GM12878 (cell line): Measurements from ENCODE around the gene AHCYL2. TPM values are rescaled to one million over a fixed set of nuclear protein-coding genes. Genes with fewer than 3 reads are reported as not detected.

ENCODE experiments used
- ATAC-seq: fragments of 200-7000 bp; cut with Tn5 transposase; 3 replicates; pipeline ENCODE4 v1.9.1; 2020; ENCODE audit warnings: mild to moderate bottlenecking, moderate library complexity
- BruUV-seq: library from RNA; stranded (reverse); fragments of 400-500 nt; replicated peaks from 2 replicates; lab custom pipeline; 2021; lab: Mats Ljungman, UMichigan
- CTCF ChIA-PET: fragments of 300-600 bp; sonication (Branson Sonifier 250); formaldehyde crosslinking; extraction: SDS; loops from one replicate; lab custom pipeline; 2021; ENCODE audit warnings: inconsistent platforms; lab: Yijun Ruan, JAX
- POLR2A ChIA-PET: fragments of 350-600 bp; formaldehyde crosslinking; extraction: SDS; loops from one replicate; lab custom pipeline; 2021; ENCODE audit warnings: inconsistent platforms; lab: Charles Lee
- RAD21 ChIA-PET: fragments of 300-600 bp; sonication (Branson Sonifier 250); formaldehyde crosslinking; loops from one replicate; lab custom pipeline; 2023; ENCODE audit warnings: antibody characterized with exemption; ENCODE audit not compliant: unreplicated experiment; lab: Charles Lee
- SMC1A ChIA-PET: fragments of 300-600 bp; sonication (Branson Sonifier 250); formaldehyde crosslinking; loops from one replicate; lab custom pipeline; 2023; ENCODE audit not compliant: unreplicated experiment, uncharacterized antibody; lab: Charles Lee
- DNase-seq: peaks from one replicate; pipeline ENCODE4 v3.0.0-alpha.2; 2011; ENCODE audit warnings: low read depth, low spot score
- FAIRE-seq: peaks from 3 replicates; lab custom pipeline; 2011; peaks lifted over from hg19 to GRCh38; lab: Jason Lieb, UNC
- H2AFZ ChIP-seq: 2 replicates; pipeline ENCODE4 v1.6.0; 2011; ENCODE audit warnings: low read depth, low read length, control low read depth; ENCODE audit not compliant: control insufficient read depth
- H3K27ac ChIP-seq: 2 replicates; pipeline ENCODE4 v1.5.1; 2011; ENCODE audit warnings: control low read depth; ENCODE audit not compliant: control insufficient read depth, insufficient read depth
- H3K27me3 ChIP-seq, 2 experiments: replicated peaks in 1 of 2; 2 replicates each; pipeline versions ENCODE4 v1.6.0 to v1.6.1; 2011; ENCODE audit warnings: low read length in 1 of 2; ENCODE audit not compliant: control insufficient read depth in 2 of 2, insufficient read depth in 2 of 2
- H3K36me3 ChIP-seq, 2 experiments: 2 replicates each; pipeline ENCODE4 v1.5.1; 2011; ENCODE audit warnings: low read length in 1 of 2; ENCODE audit not compliant: control insufficient read depth in 2 of 2, insufficient read depth in 2 of 2
- H3K4me1 ChIP-seq: 2 replicates; pipeline ENCODE4 v1.6.1; 2011; ENCODE audit warnings: mild to moderate bottlenecking, low read length, moderate library complexity, mixed read lengths; ENCODE audit not compliant: control insufficient read depth, insufficient read depth
- H3K4me2 ChIP-seq: 2 replicates; pipeline ENCODE4 v1.6.0; 2011; ENCODE audit warnings: control low read depth; ENCODE audit not compliant: control insufficient read depth, insufficient read depth
- H3K4me3 ChIP-seq: fragments of 200-600 bp; sonication (generic); 2 replicates; pipeline ENCODE4 v1.5.1; 2016
- H3K79me2 ChIP-seq: 2 replicates; pipeline ENCODE4 v1.6.0; 2011; ENCODE audit warnings: low read length; ENCODE audit not compliant: control insufficient read depth, insufficient read depth
- H3K9ac ChIP-seq: 2 replicates; pipeline ENCODE4 v1.8.0; 2011; ENCODE audit warnings: low read length, control low read depth, mixed read lengths; ENCODE audit not compliant: control insufficient read depth, insufficient read depth
- H3K9me3 ChIP-seq: replicated peaks from 3 replicates; pipeline ENCODE4 v1.5.1; 2011; ENCODE audit warnings: mild to moderate bottlenecking, low read length; ENCODE audit not compliant: control insufficient read depth, insufficient read depth
- H4K20me1 ChIP-seq: 2 replicates; pipeline ENCODE4 v1.6.0; 2011; ENCODE audit not compliant: control insufficient read depth, insufficient read depth
- ASH2L ChIP-seq: fragments of 300-600, 200-600 bp; sonication (generic); IDR thresholded peaks from 2 replicates; pipeline ENCODE4 v1.6.1; 2017; ENCODE audit warnings: low read depth, mild to moderate bottlenecking, borderline replicate concordance
- BHLHE40 ChIP-seq, 2 experiments: fragments of 450-650 bp in 1 of 2; IDR thresholded peaks; 2 replicates each; pipeline ENCODE4 v1.6.1; 2011 to 2017; ENCODE audit warnings: low read depth in 2 of 2, borderline replicate concordance in 1 of 2, improper control_type of control experiment in 1 of 2, low read length in 1 of 2, mild to moderate bottlenecking in 1 of 2
- EED ChIP-seq: sonication (generic); IDR thresholded peaks from 2 replicates; pipeline ENCODE4 v1.6.1; 2016; ENCODE audit warnings: antibody characterized with exemption, low read depth
- FOS ChIP-seq: IDR thresholded peaks from 3 replicates; pipeline ENCODE4 v1.6.1; 2011; ENCODE audit warnings: borderline replicate concordance; ENCODE audit not compliant: insufficient read length; ENCODE audit errors: extremely low read depth
- GABPA ChIP-seq: IDR thresholded peaks from 2 replicates; pipeline ENCODE4 v1.6.1; 2014; ENCODE audit warnings: antibody characterized with exemption, low read depth, mild to moderate bottlenecking, inconsistent platforms
- IKZF1 ChIP-seq: fragments of 450-650 bp; conservative IDR thresholded peaks from 2 replicates; pipeline ENCODE4 v1.6.1; 2017; ENCODE audit warnings: antibody characterized with exemption, mild to moderate bottlenecking
- MXI1 ChIP-seq: fragments of 150-350 bp; IDR thresholded peaks from 2 replicates; pipeline ENCODE4 v1.6.1; 2011; ENCODE audit warnings: low read depth, mild to moderate bottlenecking, inconsistent platforms, low read length, improper control_type of control experiment
- RFX5 ChIP-seq: IDR thresholded peaks from 2 replicates; pipeline ENCODE4 v1.6.1; 2011; ENCODE audit warnings: low read depth, low read length, improper control_type of control experiment
- SMAD5 ChIP-seq: IDR thresholded peaks from 2 replicates; pipeline ENCODE4 v1.6.1; 2016; ENCODE audit warnings: antibody characterized with exemption, low read depth
- SMC3 ChIP-seq: IDR thresholded peaks from 2 replicates; pipeline ENCODE4 v1.6.1; 2011; ENCODE audit warnings: low read length, improper control_type of control experiment, borderline replicate concordance
- SUZ12 ChIP-seq: fragments of 200-600 bp; sonication (generic); IDR thresholded peaks from one replicate; pipeline ENCODE4 v1.6.1; 2018; ENCODE audit warnings: antibody characterized with exemption, mild to moderate bottlenecking; ENCODE audit not compliant: unreplicated experiment
- TCF7 ChIP-seq: IDR thresholded peaks from 2 replicates; pipeline ENCODE4 v1.6.1; 2014; ENCODE audit warnings: antibody characterized with exemption, borderline replicate concordance
- WRNIP1 ChIP-seq: IDR thresholded peaks from 2 replicates; pipeline ENCODE4 v1.6.1; 2011; ENCODE audit warnings: low read depth, low read length, improper control_type of control experiment, borderline replicate concordance
- ZNF24 ChIP-seq: fragments of 450-650 bp; IDR thresholded peaks from 2 replicates; pipeline ENCODE4 v1.6.1; 2017; ENCODE audit warnings: antibody characterized with exemption, mild to moderate bottlenecking
- ZNF274 ChIP-seq: IDR thresholded peaks from one replicate; pipeline ENCODE4 v1.8.0; 2011; ENCODE audit not compliant: insufficient read length, insufficient read depth
- ZSCAN29 ChIP-seq: fragments of 450-650 bp; IDR thresholded peaks from 2 replicates; pipeline ENCODE4 v1.6.1; 2017; ENCODE audit warnings: mild to moderate bottlenecking, moderate library complexity
- WGBS: methylation state at CpG from one replicate; pipeline ENCODE4 v1.1.6; 2016; ENCODE audit warnings: low lambda C conversion rate; ENCODE audit not compliant: insufficient replicate concordance, insufficient coverage; ENCODE audit errors: missing lambda C conversion rate; 5-methylcytosine and 5-hydroxymethylcytosine counted together
- in situ Hi-C: fragments of 300-500 bp; cut with MboI; formaldehyde crosslinking; loops from 9 replicates; pipeline ENCODE4 v1.14.3; 2018; ENCODE audit warnings: mixed read lengths
- intact Hi-C: fragments of 100-400 bp; cut with micrococcal nuclease; formaldehyde crosslinking; loops from one replicate; pipeline ENCODE4 v1.14.2; 2022; ENCODE audit not compliant: unreplicated experiment
- polyA plus RNA-seq, 11 experiments: library from polyadenylated mRNA; depleted of rRNA in 4 of 11; unstranded in 6 of 11; stranded (reverse) in 5 of 11; fragments of >200 nt; fragmentation: Nextera tagmentation in 4 of 11; fragmentation: Illumina TruSeq in 1 of 11; extraction: Ambion mirVana in 4 of 11; extraction: Trizol in 1 of 11; gene quantifications; 1 replicate in 1 of 11; 2 replicates in 10 of 11; pipeline versions ENCODE4 v1.2.1 to v1.2.3, GENCODE V29; 2011 to 2016; ENCODE audit warnings: inconsistent platforms in 2 of 11, missing spikeins in 2 of 11, low read depth in 1 of 11
- total RNA-seq, 4 experiments: library from RNA; depleted of rRNA in 3 of 4; stranded (reverse); fragments of >200 nt in 3 of 4; fragmentation: Illumina TruSeq in 1 of 4; extraction: Trizol in 1 of 4; gene quantifications; 2 replicates each; pipeline versions ENCODE4 v1.2.1 to v1.2.3, GENCODE V29; 2013 to 2021
- TF ChIP-seq, protein P1 (sequence below): IDR thresholded peaks from 2 replicates; pipeline ENCODE4 v1.6.1; 2012; ENCODE audit warnings: low read depth, low read length, improper control_type of control experiment
- TF ChIP-seq, protein P2 (sequence below): fragments of 450-650 bp; IDR thresholded peaks from 2 replicates; pipeline ENCODE4 v1.6.1; 2014; ENCODE audit warnings: mild to moderate bottlenecking

AHCYL2 gene
- total and polyA plus RNA-seq, 10 of the 15 experiments (the other 5 are each of a cell fraction or from before 2014, with no cell fraction given): 1.7 to 29.1 (median 5.4) TPM

GRCh38 chr7:129388333-129389098 is 163.7 kb downstream of the AHCYL2 start:
- WGBS: 94% methylated on average over 8 of the region's 8 CpGs
- ChIA-PET CTCF (interaction anchor here (0.5 to 9.8 kb wide), 8 partner anchors 11 to 48 kb away, joined by 3 to 129 read pairs (median 16); no protein-coding TSS in a partner anchor), SMC1A (interaction anchor here (0.7 to 6.2 kb wide), 13 partner anchors 8 to 437 kb away, joined by 3 to 65 read pairs (median 3); no protein-coding TSS in a partner anchor), POLR2A (interaction anchor here (0.6 kb wide), 1 partner anchor 54 kb away, joined by 3 read pairs; no protein-coding TSS in a partner anchor), RAD21 (interaction anchor here (0.7 to 3.6 kb wide), 8 partner anchors 14 to 170 kb away, joined by 3 to 22 read pairs (median 4); partner anchors contain the start of gene STRIP2)
- Histone ChIP-seq H3K9me3 (no peaks in the 10 kb centered on the region), H2AFZ (no peak overlapping the region), H3K27me3 (no peaks in the 10 kb centered on the region), H3K79me2 (no peaks in the 10 kb centered on the region), H4K20me1 (no peaks in the 10 kb centered on the region), H3K27ac (no peak overlapping the region), H3K36me3 (no peaks in the 10 kb centered on the region; a peak in 1 of 4 replicates), H3K4me1 (no peaks in the 10 kb centered on the region; the same call in 1 of the 2 replicates), H3K9ac (no peak overlapping the region), H3K4me2 (no peak overlapping the region), H3K4me3 (no peak overlapping the region)
- no peak for TF ChIP-seq ZSCAN29
- no peak for TF ChIP-seq RFX5
- no peak for TF ChIP-seq BHLHE40 (IDR thresholded peaks at IDR 0.05; ENCODE audit: borderline replicate concordance in 1 of 2, low read depth in 2 of 2, low read length in 1 of 2)
- TF ChIP-seq, protein P1, sequence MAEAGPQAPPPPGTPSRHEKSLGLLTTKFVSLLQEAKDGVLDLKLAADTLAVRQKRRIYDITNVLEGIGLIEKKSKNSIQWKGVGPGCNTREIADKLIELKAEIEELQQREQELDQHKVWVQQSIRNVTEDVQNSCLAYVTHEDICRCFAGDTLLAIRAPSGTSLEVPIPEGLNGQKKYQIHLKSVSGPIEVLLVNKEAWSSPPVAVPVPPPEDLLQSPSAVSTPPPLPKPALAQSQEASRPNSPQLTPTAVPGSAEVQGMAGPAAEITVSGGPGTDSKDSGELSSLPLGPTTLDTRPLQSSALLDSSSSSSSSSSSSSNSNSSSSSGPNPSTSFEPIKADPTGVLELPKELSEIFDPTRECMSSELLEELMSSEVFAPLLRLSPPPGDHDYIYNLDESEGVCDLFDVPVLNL: no peak
- TF ChIP-seq ZNF274: no peak
- TF ChIP-seq MXI1: no peak
- TF ChIP-seq TCF7: no peak
- TF ChIP-seq IKZF1: no peak
- TF ChIP-seq EED: no peak
- TF ChIP-seq SUZ12: no peak
- no peak for TF ChIP-seq GABPA
- TF ChIP-seq ZNF24: no peak
- TF ChIP-seq WRNIP1: no peak
- TF ChIP-seq, protein P2, sequence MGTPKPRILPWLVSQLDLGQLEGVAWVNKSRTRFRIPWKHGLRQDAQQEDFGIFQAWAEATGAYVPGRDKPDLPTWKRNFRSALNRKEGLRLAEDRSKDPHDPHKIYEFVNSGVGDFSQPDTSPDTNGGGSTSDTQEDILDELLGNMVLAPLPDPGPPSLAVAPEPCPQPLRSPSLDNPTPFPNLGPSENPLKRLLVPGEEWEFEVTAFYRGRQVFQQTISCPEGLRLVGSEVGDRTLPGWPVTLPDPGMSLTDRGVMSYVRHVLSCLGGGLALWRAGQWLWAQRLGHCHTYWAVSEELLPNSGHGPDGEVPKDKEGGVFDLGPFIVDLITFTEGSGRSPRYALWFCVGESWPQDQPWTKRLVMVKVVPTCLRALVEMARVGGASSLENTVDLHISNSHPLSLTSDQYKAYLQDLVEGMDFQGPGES: no peak
- no peak for TF ChIP-seq SMAD5
- no peak for TF ChIP-seq SMC3
- no peak for TF ChIP-seq ASH2L
- TF ChIP-seq FOS: no peak
- ATAC-seq: no peak
- in situ Hi-C loops (no loop called here), intact Hi-C loops (no loop called here)
- no peak for FAIRE-seq
- BruUV-seq: no TSS peak
- DNase-seq: no peak
